Stimulated activated CD4-positive, alpha-beta T cell treated with anti-CD3 and anti-CD28 coated beads, Interleukin-4, amount 100 ng/mL, for 24 hours (primary cell): ENCODE measurements around the gene L3MBTL1.
"Not testable (repeated sequence)": the region's sequence is repeated elsewhere in the genome, so short reads cannot be mapped to it uniquely, and the experiment has no call there.

ENCODE experiments used
- DNase-seq: peaks from one replicate; pipeline ENCODE4 v3.0.0-alpha.2; 2020

Gene L3MBTL1

DNA sequence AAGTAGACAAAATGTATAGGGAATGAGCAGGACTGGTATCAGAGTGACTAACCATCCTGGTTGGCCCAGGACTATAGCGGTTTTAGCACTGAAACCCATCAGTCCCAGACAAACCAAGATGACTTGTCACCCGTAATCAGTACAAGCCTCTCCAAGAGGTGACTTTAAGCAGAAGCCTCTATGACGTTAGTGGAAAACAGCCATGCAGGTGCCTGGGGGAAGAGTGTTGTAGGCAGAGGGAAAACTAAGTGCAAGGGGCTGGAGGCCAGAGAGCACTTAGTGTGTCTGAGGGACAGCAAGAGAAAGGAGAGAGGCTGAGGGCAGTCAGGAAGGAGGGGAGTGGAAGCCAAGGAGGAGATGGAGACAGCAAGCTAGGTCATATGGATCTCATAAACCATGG, 53.5 kb downstream of the L3MBTL1 start:
- DNase-seq = no peak

GRCh38 chr20:43563429-43563828, 55.9 kb downstream of the L3MBTL1 start:
- DNase-seq = no peak

- DNase-seq = no peak
Measured at GRCh38 chr20:43563991-43564390, 56.5 kb downstream of the L3MBTL1 start.

- DNase-seq = no peak
Measured at GRCh38 chr20:43564455-43564854, 57.0 kb downstream of the L3MBTL1 start.

- DNase-seq = no peak
Measured at GRCh38 chr20:43564993-43565757, 57.7 kb downstream of the L3MBTL1 start.

DNA sequence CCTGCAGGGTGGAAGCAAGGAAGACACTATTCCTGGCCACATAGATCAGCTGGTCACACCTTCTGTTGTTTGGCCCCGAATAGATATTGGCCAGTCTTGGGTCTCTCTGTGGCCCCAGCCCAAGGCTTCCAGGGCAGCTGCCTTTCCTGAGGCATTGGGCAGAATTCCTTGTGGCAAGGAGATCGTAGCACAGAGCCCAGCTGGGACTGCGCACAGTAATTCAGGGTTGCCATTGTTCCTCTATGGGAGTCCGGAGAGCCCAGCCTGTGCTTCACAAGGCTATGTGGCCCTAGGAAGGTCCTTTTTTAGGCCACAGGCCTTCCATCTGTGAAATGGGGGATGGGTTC, 58.2 kb downstream of the L3MBTL1 start:
- DNase-seq = no peak

GRCh38 chr20:43567477-43567876, 60.0 kb downstream of the L3MBTL1 start:
- DNase-seq = no peak

- DNase-seq = no peak
Measured at GRCh38 chr20:43568706-43569105, 61.2 kb downstream of the L3MBTL1 start.

DNA sequence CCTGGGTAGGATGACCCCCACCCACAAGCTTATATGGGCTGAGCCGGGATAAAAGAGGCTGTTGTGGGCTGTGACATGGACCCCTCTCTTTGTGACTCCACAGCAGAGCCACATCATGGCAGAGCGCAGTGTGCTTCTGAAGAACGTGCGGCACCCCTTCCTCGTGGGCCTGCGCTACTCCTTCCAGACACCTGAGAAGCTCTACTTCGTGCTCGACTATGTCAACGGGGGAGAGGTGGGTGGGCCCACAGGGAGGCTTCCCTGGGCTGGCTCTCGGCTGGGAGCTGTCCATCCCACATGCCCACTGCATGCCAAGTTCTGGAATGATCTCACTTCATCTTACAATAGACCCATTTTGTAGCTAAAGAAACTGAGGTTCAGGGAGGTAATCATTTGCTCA, 61.8 kb downstream of the L3MBTL1 start:
- no peak for DNase-seq

- no peak for DNase-seq
Measured at GRCh38 chr20:43570496-43570895, 63.0 kb downstream of the L3MBTL1 start.

DNA sequence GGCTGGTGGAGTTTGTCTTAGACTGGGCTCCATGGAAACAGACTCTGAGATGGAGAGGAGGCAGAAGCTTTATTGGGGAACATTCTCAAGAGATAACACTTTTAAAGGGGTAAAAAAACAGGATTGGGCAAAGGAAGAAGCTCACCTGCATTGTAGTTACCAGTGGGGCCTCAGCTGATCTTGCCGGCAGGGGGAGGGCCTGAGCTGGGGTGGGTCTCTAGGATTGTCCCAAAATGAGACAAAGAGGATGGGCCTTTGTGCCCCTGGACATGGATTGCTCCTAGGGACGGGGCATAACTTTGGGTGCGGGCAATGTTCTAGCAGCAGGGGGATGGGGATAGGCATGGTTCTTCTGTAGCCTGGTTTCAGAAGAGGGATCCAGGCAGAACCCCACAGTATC, 63.8 kb downstream of the L3MBTL1 start:
- no peak for DNase-seq

DNA sequence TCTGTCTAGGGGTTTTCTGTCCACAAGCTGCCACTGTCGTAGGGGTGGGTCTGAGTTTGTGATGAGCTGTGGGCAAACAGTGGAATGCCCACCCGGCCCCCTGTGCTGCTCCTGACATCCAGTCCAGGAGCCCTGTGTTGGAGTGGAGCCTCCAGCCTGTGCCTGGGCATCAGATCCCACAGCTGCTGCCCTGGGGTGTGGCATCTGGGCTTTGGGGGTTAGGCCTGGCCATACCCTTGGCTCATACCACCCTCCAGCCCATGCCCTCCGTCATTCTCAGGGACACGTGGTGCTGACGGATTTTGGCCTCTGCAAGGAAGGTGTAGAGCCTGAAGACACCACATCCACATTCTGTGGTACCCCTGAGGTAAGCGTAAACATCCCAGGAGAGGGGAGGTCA, 64.3 kb downstream of the L3MBTL1 start:
- DNase-seq = no peak

- no peak for DNase-seq
Measured at GRCh38 chr20:43572891-43573290, 65.4 kb downstream of the L3MBTL1 start.

GRCh38 chr20:43576108-43576507, 68.6 kb downstream of the L3MBTL1 start:
- DNase-seq = no peak

DNA sequence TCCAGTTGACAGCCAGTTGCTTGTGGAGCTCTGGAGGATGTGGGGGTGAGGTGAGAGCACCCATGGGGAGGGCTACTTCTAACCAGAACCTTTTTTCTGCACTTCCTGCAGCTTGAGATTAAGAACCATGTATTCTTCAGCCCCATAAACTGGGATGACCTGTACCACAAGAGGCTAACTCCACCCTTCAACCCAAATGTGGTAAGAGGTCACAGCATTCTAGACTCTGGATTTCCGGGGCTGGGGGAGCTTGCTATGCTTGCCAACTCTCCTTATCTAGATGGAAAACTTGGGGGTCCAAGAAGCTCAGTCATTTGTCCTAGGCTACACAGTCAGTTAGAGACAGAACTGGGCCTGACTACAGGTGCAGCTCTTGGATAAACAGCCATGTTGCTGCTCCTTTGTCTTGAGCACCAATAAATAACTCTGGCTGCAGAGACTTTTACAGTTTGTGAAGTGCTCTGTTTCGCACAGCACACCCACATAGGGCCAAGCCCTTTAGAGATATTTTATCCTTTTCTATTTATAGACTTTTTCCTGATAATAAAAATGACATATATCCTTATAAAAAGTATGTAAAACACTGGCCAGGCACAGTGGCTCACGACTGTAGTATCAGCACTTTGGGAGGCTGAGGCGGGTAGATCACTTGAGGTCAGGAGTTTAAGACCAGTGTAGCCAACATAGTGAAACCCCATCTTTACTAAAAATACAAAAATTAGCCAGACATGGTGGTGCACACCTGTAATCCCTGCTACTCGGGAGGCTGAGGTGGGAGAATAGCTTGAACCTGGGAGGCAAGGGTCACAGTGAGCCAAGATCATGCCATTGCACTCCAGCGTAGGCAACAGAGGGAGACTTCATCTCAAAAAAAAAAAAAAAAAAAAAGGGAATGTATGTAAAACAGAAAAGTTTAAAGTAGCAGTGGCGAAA, 72.6 kb downstream of the L3MBTL1 start:
- DNase-seq = no peak

- no peak for DNase-seq
Measured at GRCh38 chr20:43583133-43583864, 75.8 kb downstream of the L3MBTL1 start.

DNA sequence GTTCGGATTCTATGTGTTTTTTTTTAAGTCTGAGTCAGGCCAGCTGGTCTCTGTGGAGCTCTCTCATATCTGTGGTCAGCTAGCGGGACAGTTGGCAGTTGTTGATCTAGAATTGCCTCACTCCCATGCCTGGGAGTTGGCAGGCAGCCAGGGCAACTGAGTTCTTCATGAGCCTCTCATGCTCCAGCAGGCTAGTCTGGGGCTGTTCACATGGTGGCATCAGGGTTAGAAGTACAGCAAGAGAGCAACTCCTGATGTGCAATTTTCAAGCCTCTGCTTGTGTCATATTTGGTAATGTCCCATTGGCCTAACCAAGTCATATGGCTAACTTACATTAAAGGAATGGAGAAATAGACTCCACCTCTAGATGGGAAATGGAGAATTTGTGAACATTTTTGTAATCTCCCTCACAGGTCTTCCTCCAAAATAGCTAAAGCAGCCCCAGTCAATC, 76.5 kb downstream of the L3MBTL1 start:
- DNase-seq = no peak

DNA sequence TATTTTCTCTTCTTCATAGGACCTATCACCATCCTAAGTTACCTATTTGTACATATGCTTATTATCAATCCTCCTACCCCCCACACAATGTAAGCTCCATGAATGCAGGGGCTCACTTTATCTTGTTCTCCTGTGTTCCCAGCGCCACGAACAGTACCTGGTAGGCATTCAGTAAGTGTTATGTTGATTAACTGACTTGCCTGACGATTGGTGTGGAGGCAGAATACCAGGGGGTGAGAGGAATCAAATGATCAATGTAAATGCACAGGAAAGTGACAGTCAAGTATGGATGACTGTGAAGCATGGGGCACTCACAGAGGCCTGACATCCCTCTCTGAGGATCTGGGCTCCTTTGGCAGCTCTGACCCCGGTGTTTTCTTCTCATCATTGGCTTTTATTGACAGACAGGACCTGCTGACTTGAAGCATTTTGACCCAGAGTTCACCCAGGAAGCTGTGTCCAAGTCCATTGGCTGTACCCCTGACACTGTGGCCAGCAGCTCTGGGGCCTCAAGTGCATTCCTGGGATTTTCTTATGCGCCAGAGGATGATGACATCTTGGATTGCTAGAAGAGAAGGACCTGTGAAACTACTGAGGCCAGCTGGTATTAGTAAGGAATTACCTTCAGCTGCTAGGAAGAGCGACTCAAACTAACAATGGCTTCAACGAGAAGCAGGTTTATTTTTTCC, 77.1 kb downstream of the L3MBTL1 start:
- no peak for DNase-seq

- DNase-seq = no peak
Measured at GRCh38 chr20:43586641-43587040, 79.1 kb downstream of the L3MBTL1 start.

- DNase-seq = not testable (repeated sequence)
Measured at GRCh38 chr20:43588526-43588925, 81.0 kb downstream of the L3MBTL1 start.

DNA sequence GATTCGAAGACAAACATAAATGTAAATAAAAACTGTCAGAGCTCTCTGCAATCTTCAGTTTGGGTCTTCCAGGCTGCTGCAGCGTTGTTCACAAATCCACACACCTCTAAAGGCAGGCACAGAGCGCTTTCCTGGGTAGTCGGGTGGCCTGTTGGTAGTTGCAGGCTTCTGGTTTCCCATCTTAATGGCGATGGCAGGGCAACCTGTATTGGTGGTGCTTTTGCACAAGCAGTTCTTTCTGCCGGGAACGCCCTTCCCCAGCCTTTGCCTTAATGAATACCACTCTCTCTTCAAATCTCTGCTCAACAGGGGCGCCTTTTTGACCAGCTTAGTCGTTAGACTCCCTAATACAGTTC, 82.5 kb downstream of the L3MBTL1 start:
- DNase-seq = peak; percentile 5

- DNase-seq = peak; percentile 90
Measured at GRCh38 chr20:43590392-43591303, 83.2 kb downstream of the L3MBTL1 start, which contains the start of gene IFT52. Gene IFT52, plus strand, starts transcription at chr20:43590937. Its CDS starts 3,762 bp downstream, at chr20:43594699.
